ENCODE results near the gene SPOCD1.
"Not testable (repeated sequence)": the region's sequence is repeated elsewhere in the genome, so short reads cannot be mapped to it uniquely, and the experiment has no call there.

The SPOCD1 gene

GRCh38 chr1:31828926-31829690 lies 13.3 kb upstream of the SPOCD1 start:
- DNase-seq: no peak

GRCh38 chr1:31828341-31828740 lies 12.5 kb upstream of the SPOCD1 start:
- no peak for DNase-seq

GRCh38 chr1:31823780-31824179 lies 8.0 kb upstream of the SPOCD1 start:
- DNase-seq: no peak

GRCh38 chr1:31822766-31823165 lies 6.9 kb upstream of the SPOCD1 start:
- no peak for DNase-seq

GRCh38 chr1:31820196-31820595 lies 4.4 kb upstream of the SPOCD1 start:
- DNase-seq: not testable (repeated sequence)

- no peak for DNase-seq
Observed at GRCh38 chr1:31818206-31818605, 2.4 kb upstream of the SPOCD1 start.

GRCh38 chr1:31816947-31817346 lies 1.1 kb upstream of the SPOCD1 start:
- not testable (repeated sequence) for DNase-seq

GRCh38 chr1:31816501-31816900 lies 679 bp upstream of the SPOCD1 start:
- DNase-seq: not testable (repeated sequence)

GRCh38 chr1:31815307-31815645 lies 546 bp downstream of the SPOCD1 start:
- DNase-seq: no peak

- DNase-seq: no peak
Observed at GRCh38 chr1:31814631-31815306, 1.1 kb downstream of the SPOCD1 start.

- no peak for DNase-seq
Observed at GRCh38 chr1:31814041-31814511, 1.7 kb downstream of the SPOCD1 start.

- no peak for DNase-seq
Observed at GRCh38 chr1:31812158-31812829, 3.5 kb downstream of the SPOCD1 start.

- no peak for DNase-seq
Observed at GRCh38 chr1:31811605-31812004, 4.2 kb downstream of the SPOCD1 start.

- no peak for DNase-seq
Observed at GRCh38 chr1:31809698-31810097, 6.1 kb downstream of the SPOCD1 start.

- DNase-seq: no peak
Observed at GRCh38 chr1:31807273-31808048, 8.4 kb downstream of the SPOCD1 start.

GRCh38 chr1:31805318-31805717 lies 10.5 kb downstream of the SPOCD1 start:
- DNase-seq: no peak

- no peak for DNase-seq
Observed at GRCh38 chr1:31804098-31804497, 11.7 kb downstream of the SPOCD1 start.

GRCh38 chr1:31803610-31804009 lies 12.2 kb downstream of the SPOCD1 start:
- DNase-seq: no peak

- no peak for DNase-seq
Observed at GRCh38 chr1:31802190-31803150, 13.4 kb downstream of the SPOCD1 start.

GRCh38 chr1:31801458-31801857 lies 14.4 kb downstream of the SPOCD1 start:
- DNase-seq: no peak

- DNase-seq: no peak
Observed at GRCh38 chr1:31800674-31800967, 15.2 kb downstream of the SPOCD1 start.
